Heart left ventricle (tissue), 13 donors: ENCODE measurements around the gene CRIP3.

Experiments
- POLR2A ChIP-seq, 2 donors: fragments of 450-650 bp; IDR thresholded peaks; one replicate each; pipeline ENCODE4 v1.6.1; 2017; ENCODE audit warnings: antibody characterized with exemption in 2 of 2, mild to moderate bottlenecking in 2 of 2, moderate library complexity in 2 of 2
- TF ChIP-seq, protein P1 (sequence below), 12 donors: fragments of 200-600 bp; sonication (generic) in 4 of 12; IDR thresholded peaks; one replicate each; pipeline versions ENCODE4 v1.5.0 to v1.8.0; 2018 to 2022; ENCODE audit warnings: antibody characterized with exemption in 12 of 12, mild to moderate bottlenecking in 5 of 12
- donor health status: ischemic (EF 13 %, LVEDD 7.1; RV severe dilation, severe dysfunction).
- donor health status: DM: no; HTN: yes; CAD: no.
- donor health status: DM: no; HTN: no; CAD: no.
- donor health status: ischemic (EF 25% LVEDD 6.9; RV normal size, moderate dysfunction).
- donor health status: ischemic (EF 25% LVEDD 5.7; RV mildly dilated, moderate dysfunction).
- donor health status: ischemic (EF 35%, LVEDD 5.7; RV mildly dilated, moderate dysfunction).
- donor health status: nonischemic (EF 11% LVEDD 7.7; RV severe dilation, severe dysfunction).
- donor health status: DM: yes; HTN: yes; CAD: no.
- donor health status: PGD.
- donor health status: ischemic (EF 29% LVEDD 5.4; RV normal size, mild dysfunction).
- donor health status: nonischemic (EF 23%, LVEDD 6.1; RV moderate dilation, normal function).

DNA sequence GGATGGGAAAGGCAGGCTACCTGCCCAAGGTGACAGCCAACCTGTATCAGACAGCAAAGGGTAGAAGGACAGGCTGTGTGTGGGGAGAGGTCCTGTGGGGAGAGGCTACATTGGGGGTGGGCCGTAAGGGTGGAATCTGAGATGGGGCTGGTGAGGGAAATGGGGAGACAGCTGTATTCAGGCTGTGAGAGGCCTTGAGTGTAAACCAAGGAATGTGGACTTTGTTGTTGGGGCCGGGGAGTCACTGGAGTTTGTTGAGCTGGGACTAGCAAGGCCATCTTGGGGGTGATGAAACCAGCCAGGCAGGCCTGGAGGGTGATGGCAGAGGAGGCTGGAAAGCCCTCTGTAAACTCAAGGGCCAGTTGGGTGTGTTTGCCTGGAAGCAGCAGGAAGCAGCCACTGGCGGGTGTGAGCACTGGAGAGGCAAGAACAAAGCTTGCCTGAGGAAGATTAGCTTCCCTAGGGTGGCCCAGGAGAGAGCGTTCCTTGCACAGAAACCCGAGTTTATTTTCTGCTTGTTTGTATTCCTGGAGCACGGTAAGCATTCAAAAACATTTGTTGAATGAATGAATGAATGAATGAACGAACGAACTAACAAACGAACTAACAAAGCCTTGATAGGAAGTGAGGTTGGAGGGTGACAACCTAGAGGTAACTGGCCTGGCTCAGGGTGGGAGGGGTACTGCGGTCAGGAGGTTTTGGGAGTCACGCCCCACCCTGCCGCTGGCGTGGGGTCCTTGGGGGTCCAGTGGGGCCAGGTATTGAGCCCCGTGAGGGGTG is 46.4 kb downstream of the CRIP3 start:
- TF ChIP-seq POLR2A (IDR thresholded peaks at IDR 0.05), result no peak
- TF ChIP-seq, protein P1, sequence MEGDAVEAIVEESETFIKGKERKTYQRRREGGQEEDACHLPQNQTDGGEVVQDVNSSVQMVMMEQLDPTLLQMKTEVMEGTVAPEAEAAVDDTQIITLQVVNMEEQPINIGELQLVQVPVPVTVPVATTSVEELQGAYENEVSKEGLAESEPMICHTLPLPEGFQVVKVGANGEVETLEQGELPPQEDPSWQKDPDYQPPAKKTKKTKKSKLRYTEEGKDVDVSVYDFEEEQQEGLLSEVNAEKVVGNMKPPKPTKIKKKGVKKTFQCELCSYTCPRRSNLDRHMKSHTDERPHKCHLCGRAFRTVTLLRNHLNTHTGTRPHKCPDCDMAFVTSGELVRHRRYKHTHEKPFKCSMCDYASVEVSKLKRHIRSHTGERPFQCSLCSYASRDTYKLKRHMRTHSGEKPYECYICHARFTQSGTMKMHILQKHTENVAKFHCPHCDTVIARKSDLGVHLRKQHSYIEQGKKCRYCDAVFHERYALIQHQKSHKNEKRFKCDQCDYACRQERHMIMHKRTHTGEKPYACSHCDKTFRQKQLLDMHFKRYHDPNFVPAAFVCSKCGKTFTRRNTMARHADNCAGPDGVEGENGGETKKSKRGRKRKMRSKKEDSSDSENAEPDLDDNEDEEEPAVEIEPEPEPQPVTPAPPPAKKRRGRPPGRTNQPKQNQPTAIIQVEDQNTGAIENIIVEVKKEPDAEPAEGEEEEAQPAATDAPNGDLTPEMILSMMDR (IDR thresholded peaks at IDR 0.05), result no peak
